DOHH2 (cell line): ENCODE measurements around the gene ARL5A.

Experiments used
- H3F3A ChIP-seq: fragments of 200-600 bp; sonication (generic), shearing (Covaris generic); 2 replicates; pipeline ENCODE4 v1.6.0; 2016; ENCODE audit warnings: antibody characterized with exemption, mild to moderate bottlenecking; ENCODE audit not compliant: control insufficient read depth, insufficient read depth
- H3K27ac ChIP-seq: fragments of 200-600 bp; sonication (generic); 2 replicates; pipeline ENCODE4 v1.5.1; 2014; ENCODE audit warnings: low read depth, mild to moderate bottlenecking, low read length, moderate library complexity
- H3K27me3 ChIP-seq: fragments of 200-600 bp; sonication (generic); 2 replicates; pipeline ENCODE4 v1.6.1; 2014; ENCODE audit warnings: mild to moderate bottlenecking, low read length, mixed read lengths; ENCODE audit not compliant: control insufficient read depth
- H3K36me3 ChIP-seq: fragments of 200-600 bp; sonication (generic); 2 replicates; pipeline ENCODE4 v1.6.1; 2014; ENCODE audit warnings: mild to moderate bottlenecking, low read length, moderate library complexity, mixed read lengths; ENCODE audit not compliant: control insufficient read depth
- H3K4me1 ChIP-seq: fragments of 200-600 bp; sonication (generic); 2 replicates; pipeline ENCODE4 v1.6.1; 2014; ENCODE audit warnings: mild to moderate bottlenecking, low read length, mixed read lengths; ENCODE audit not compliant: control insufficient read depth
- H3K4me2 ChIP-seq: fragments of 200-600 bp; sonication (generic); 2 replicates; pipeline ENCODE4 v1.6.0; 2014; ENCODE audit warnings: mild to moderate bottlenecking, low read length, moderate library complexity
- H3K4me3 ChIP-seq: fragments of 200-600 bp; sonication (generic); 2 replicates; pipeline ENCODE4 v1.5.1; 2014; ENCODE audit warnings: mild to moderate bottlenecking, low read length, mixed read lengths
- H3K79me2 ChIP-seq: fragments of 200-600 bp; sonication (generic); 2 replicates; pipeline ENCODE4 v1.6.1; 2014; ENCODE audit warnings: mild to moderate bottlenecking, low read length, mixed read lengths; ENCODE audit not compliant: control insufficient read depth
- H3K9me2 ChIP-seq: fragments of 200-600 bp; sonication (generic); replicated peaks from 2 replicates; pipeline ENCODE4 v1.6.1; 2014; ENCODE audit warnings: mild to moderate bottlenecking, low read length, mixed read lengths; ENCODE audit not compliant: control insufficient read depth
- H3K9me3 ChIP-seq: fragments of 200-600 bp; sonication (generic); 2 replicates; pipeline ENCODE4 v1.6.1; 2014; ENCODE audit warnings: antibody characterized with exemption, low read length, mixed read lengths; ENCODE audit not compliant: control insufficient read depth, insufficient read depth
- H4K20me1 ChIP-seq: fragments of 200-600 bp; sonication (generic); 2 replicates; pipeline ENCODE4 v1.6.0; 2014; ENCODE audit warnings: low read depth, mild to moderate bottlenecking, antibody characterized with exemption, low read length, moderate library complexity; ENCODE audit not compliant: control insufficient read depth, insufficient read depth
- EZH2phosphoT487 ChIP-seq: fragments of 200-600 bp; sonication (generic); IDR thresholded peaks from 2 replicates; pipeline ENCODE4 v1.6.1; 2017; ENCODE audit warnings: borderline replicate concordance, mild to moderate bottlenecking, antibody characterized with exemption, low read length, moderate library complexity, mixed read lengths
- TF ChIP-seq, protein P1 (sequence below): fragments of 200-600 bp; sonication (generic); IDR thresholded peaks from one replicate; pipeline ENCODE4 v1.5.1; 2014; ENCODE audit warnings: antibody characterized with exemption, mild to moderate bottlenecking, low read depth, low read length; ENCODE audit not compliant: poor library complexity, severe bottlenecking

The ARL5A gene

DNA sequence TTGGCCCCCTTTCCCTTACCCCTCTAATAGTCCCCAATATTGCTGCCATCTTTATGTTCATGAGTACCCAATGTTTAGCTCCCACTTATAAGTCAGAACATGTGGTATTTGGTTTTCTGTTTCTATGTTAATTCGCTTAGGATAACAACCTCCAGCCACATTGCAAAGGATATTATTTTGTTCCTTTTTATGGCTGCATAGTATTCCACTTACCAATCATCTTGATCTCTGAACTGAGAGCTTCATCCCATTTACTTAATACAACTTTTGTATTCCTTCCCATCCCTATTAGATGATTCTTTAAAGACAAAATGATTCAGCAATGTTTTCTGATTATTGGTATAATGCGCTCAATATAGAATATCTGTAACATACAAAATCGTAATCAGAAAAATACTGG is 36.7 kb downstream of the ARL5A start:
- Histone ChIP-seq H4K20me1 (no peaks in the 10 kb centered on the region), H3K27ac (no peak overlapping the region), H3F3A (no peaks in the 10 kb centered on the region), H3K4me1 (no peaks in the 10 kb centered on the region), H3K4me3 (no peak overlapping the region), H3K36me3 (no peaks in the 10 kb centered on the region; the same call in 1 of the 2 replicates), H3K9me3 (no peaks in the 10 kb centered on the region), H3K9me2 (no peaks in the 10 kb centered on the region), H3K79me2 (no peaks in the 10 kb centered on the region), H3K4me2 (no peak overlapping the region), H3K27me3 (no peaks in the 10 kb centered on the region)
- TF ChIP-seq EZH2phosphoT487: no peak
- TF ChIP-seq, protein P1, sequence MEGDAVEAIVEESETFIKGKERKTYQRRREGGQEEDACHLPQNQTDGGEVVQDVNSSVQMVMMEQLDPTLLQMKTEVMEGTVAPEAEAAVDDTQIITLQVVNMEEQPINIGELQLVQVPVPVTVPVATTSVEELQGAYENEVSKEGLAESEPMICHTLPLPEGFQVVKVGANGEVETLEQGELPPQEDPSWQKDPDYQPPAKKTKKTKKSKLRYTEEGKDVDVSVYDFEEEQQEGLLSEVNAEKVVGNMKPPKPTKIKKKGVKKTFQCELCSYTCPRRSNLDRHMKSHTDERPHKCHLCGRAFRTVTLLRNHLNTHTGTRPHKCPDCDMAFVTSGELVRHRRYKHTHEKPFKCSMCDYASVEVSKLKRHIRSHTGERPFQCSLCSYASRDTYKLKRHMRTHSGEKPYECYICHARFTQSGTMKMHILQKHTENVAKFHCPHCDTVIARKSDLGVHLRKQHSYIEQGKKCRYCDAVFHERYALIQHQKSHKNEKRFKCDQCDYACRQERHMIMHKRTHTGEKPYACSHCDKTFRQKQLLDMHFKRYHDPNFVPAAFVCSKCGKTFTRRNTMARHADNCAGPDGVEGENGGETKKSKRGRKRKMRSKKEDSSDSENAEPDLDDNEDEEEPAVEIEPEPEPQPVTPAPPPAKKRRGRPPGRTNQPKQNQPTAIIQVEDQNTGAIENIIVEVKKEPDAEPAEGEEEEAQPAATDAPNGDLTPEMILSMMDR: no peak

DNA sequence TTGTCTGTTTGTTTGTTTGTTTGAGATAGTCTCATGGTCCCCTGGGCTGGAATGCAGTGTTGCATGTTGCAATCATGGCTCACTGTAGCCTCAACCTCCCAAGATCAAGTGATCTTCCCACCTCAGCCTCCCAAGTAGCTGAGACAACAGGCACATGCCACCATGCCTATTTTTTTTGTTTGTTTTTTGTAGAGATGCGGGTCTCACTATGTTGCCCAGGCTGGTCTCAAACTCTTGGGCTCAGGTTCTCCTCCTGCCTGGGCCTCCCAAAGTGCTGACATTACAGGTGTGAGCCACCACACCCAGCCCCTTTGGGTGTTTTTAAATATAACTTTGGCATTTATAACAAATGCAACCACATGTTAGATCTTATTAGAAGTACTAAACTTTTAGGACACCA is 37.5 kb downstream of the ARL5A start:
- H4K20me1 ChIP-seq: no peaks in the 10 kb centered on the region
- H3K4me2 ChIP-seq: no peak overlapping the region
- H3F3A ChIP-seq: no peaks in the 10 kb centered on the region
- H3K9me2 ChIP-seq: no peaks in the 10 kb centered on the region
- H3K79me2 ChIP-seq: no peaks in the 10 kb centered on the region
- H3K36me3 ChIP-seq: peaks cover 5% of the 10 kb centered on the region
- no peaks in the 10 kb centered on the region for H3K27me3 ChIP-seq
- H3K4me1 ChIP-seq: no peaks in the 10 kb centered on the region
- no peaks in the 10 kb centered on the region for H3K9me3 ChIP-seq
- no peak overlapping the region for H3K4me3 ChIP-seq
- TF ChIP-seq, protein P1: no peak
- no peak for TF ChIP-seq EZH2phosphoT487
- H3K27ac ChIP-seq: no peak overlapping the region

DNA sequence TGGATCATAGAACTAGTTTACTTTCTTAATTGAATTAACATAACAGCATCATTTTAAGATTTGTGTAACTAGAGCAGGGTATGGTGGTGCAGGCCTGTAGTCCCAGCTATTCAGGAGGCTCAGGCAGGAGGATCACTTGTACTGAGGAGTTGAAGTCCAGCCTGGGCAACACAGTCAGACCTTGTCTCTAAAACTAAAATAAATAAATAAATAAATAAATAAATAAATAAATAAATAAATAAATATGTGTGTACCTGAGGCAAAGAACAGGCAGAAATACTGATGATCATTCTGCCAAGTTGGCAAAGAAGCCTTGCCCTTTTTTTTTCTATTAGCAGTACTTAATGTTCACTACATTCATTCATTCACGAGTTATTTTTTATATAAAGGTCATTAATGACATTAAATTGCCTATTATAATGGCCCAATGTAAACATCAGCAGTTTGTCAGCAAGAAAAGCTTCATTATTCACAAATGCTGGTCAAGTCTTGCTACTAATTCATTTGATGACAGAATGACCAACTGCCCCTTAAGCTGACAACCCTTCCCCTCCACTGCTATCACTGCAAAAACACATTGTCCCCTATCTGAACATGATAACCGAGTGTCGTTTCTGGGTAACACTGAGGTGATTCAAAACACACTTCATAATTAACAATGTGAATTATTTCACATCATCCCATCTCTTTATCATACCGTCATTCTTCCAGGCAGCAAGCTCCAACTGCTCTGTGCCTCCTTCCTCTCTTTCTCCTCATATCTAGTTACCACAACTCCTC is 39.0 kb downstream of the ARL5A start:
- H3K36me3 ChIP-seq: peaks cover 12% of the 10 kb centered on the region
- no peaks in the 10 kb centered on the region for H3K27me3 ChIP-seq
- no peak overlapping the region for H3K27ac ChIP-seq
- no peak overlapping the region for H3K4me2 ChIP-seq
- H3F3A ChIP-seq: no peaks in the 10 kb centered on the region
- TF ChIP-seq, protein P1: no peak
- TF ChIP-seq EZH2phosphoT487: no peak
- H4K20me1 ChIP-seq: no peaks in the 10 kb centered on the region
- no peaks in the 10 kb centered on the region for H3K9me2 ChIP-seq
- H3K79me2 ChIP-seq: no peaks in the 10 kb centered on the region
- H3K4me1 ChIP-seq: no peaks in the 10 kb centered on the region
- no peak overlapping the region for H3K4me3 ChIP-seq
- H3K9me3 ChIP-seq: no peaks in the 10 kb centered on the region
